Measurements from ENCODE around the gene SLC7A4. TPM values are rescaled to one million over a fixed set of nuclear protein-coding genes. Genes with fewer than 3 reads are reported as not detected.

Gene SLC7A4
- polyA plus RNA-seq, 1 of the 3 experiments (the other 2 are of a cell fraction) = 0.02 TPM

- no peak for TF ChIP-seq PBX3 (IDR thresholded peaks at IDR 0.05)
- TF ChIP-seq, protein P1, sequence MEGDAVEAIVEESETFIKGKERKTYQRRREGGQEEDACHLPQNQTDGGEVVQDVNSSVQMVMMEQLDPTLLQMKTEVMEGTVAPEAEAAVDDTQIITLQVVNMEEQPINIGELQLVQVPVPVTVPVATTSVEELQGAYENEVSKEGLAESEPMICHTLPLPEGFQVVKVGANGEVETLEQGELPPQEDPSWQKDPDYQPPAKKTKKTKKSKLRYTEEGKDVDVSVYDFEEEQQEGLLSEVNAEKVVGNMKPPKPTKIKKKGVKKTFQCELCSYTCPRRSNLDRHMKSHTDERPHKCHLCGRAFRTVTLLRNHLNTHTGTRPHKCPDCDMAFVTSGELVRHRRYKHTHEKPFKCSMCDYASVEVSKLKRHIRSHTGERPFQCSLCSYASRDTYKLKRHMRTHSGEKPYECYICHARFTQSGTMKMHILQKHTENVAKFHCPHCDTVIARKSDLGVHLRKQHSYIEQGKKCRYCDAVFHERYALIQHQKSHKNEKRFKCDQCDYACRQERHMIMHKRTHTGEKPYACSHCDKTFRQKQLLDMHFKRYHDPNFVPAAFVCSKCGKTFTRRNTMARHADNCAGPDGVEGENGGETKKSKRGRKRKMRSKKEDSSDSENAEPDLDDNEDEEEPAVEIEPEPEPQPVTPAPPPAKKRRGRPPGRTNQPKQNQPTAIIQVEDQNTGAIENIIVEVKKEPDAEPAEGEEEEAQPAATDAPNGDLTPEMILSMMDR (IDR thresholded peaks at IDR 0.05) = no peak
- no peak for TF ChIP-seq EZH2phosphoT487 (IDR thresholded peaks at IDR 0.05; ENCODE audit: borderline replicate concordance, low read depth)
- TF ChIP-seq USF2 (IDR thresholded peaks at IDR 0.05; ENCODE audit: borderline replicate concordance, low read depth, low read length) = no peak
- no peak for TF ChIP-seq USF1 (IDR thresholded peaks at IDR 0.05; ENCODE audit: borderline replicate concordance, low read depth)
- TF ChIP-seq YY1 (IDR thresholded peaks at IDR 0.05; ENCODE audit: low read depth) = no peak
- TF ChIP-seq SIN3A (IDR thresholded peaks at IDR 0.05; ENCODE audit: borderline replicate concordance, low read depth, low read length) = no peak
- no peak for TF ChIP-seq TAF1 (IDR thresholded peaks at IDR 0.05; ENCODE audit: borderline replicate concordance, low read depth, low read length)
Observed at GRCh38 chr22:21030621-21031544, 1.5 kb downstream of the SLC7A4 start (continued).

- Histone ChIP-seq H3K27ac (ENCODE audit: low read depth in 2 of 2, low read length in 1 of 2) (no peak overlapping the region), H3K36me3 (replicated peaks in 1 of 2; ENCODE audit: control insufficient read depth in 1 of 2, insufficient read depth in 2 of 2, low read length in 1 of 2) (no peaks in the 10 kb centered on the region), H3K4me3 (ENCODE audit: low read depth in 2 of 2, low read length in 1 of 2) (no peak overlapping the region), H3K4me2 (no peak overlapping the region), H2AFZ (ENCODE audit: low read depth) (no peak overlapping the region), H3K27me3 (ENCODE audit: insufficient read depth) (no peaks in the 10 kb centered on the region), H3K79me2 (ENCODE audit: insufficient read depth) (no peaks in the 10 kb centered on the region), H3K9me2 (no peaks in the 10 kb centered on the region), H3K9me3 (no peaks in the 10 kb centered on the region), H3K9ac (no peak overlapping the region), H4K20me1 (ENCODE audit: insufficient read depth) (no peaks in the 10 kb centered on the region), H3F3A (replicated peaks; ENCODE audit: insufficient read depth) (no peaks in the 10 kb centered on the region), H3K4me1 (ENCODE audit: control insufficient read depth in 1 of 2, insufficient read depth in 2 of 2, low read depth in 1 of 2, low read length in 1 of 2) (peaks cover 0 to 21% of the 10 kb centered on the region in 2 experiments; a peak in 1 of 4 replicates)
- WGBS (ENCODE audit: low lambda C conversion rate) = 63% methylated on average over 15 of the region's 15 CpGs
- no peak for DNase-seq
- CTCF ChIA-PET = no interaction called here
- POLR2A ChIA-PET = interaction anchor here (0.9 kb wide), 1 partner anchor 10 kb away, joined by 4 read pairs; no protein-coding TSS in a partner anchor
- TF ChIP-seq POLR2AphosphoS5 (IDR thresholded peaks at IDR 0.05; ENCODE audit: low read depth, low read length) (no peak), EP300 (IDR thresholded peaks at IDR 0.05; ENCODE audit: borderline replicate concordance in 1 of 2, low read depth in 1 of 2, low read length in 1 of 2) (no peak), GATA2 (CRISPR knock-in tag; IDR thresholded peaks at IDR 0.05) (no peak), MXI1 (IDR thresholded peaks at IDR 0.05; ENCODE audit: low read depth, low read length) (no peak), NRF1 (IDR thresholded peaks at IDR 0.05; ENCODE audit: low read depth, low read length) (no peak), FOXM1 (IDR thresholded peaks at IDR 0.05; ENCODE audit: low read depth) (no peak), SMC3 (IDR thresholded peaks at IDR 0.05; ENCODE audit: low read depth, low read length) (no peak), JUND (IDR thresholded peaks at IDR 0.05) (no peak), CHD2 (IDR thresholded peaks at IDR 0.05; ENCODE audit: low read length, partially characterized antibody) (no peak), EZH2phosphoT487 (IDR thresholded peaks at IDR 0.05; ENCODE audit: borderline replicate concordance, low read depth) (no peak), ELF1 (IDR thresholded peaks at IDR 0.05) (no peak), REST (IDR thresholded peaks at IDR 0.05; ENCODE audit: low read depth, low read length) (no peak), YY1 (IDR thresholded peaks at IDR 0.05; ENCODE audit: low read depth) (no peak), FOSL2 (IDR thresholded peaks at IDR 0.05; ENCODE audit: borderline replicate concordance, low read depth) (no peak)
- TF ChIP-seq, protein P2, sequence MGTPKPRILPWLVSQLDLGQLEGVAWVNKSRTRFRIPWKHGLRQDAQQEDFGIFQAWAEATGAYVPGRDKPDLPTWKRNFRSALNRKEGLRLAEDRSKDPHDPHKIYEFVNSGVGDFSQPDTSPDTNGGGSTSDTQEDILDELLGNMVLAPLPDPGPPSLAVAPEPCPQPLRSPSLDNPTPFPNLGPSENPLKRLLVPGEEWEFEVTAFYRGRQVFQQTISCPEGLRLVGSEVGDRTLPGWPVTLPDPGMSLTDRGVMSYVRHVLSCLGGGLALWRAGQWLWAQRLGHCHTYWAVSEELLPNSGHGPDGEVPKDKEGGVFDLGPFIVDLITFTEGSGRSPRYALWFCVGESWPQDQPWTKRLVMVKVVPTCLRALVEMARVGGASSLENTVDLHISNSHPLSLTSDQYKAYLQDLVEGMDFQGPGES (IDR thresholded peaks at IDR 0.05; ENCODE audit: low read depth, low read length) = no peak
Observed at GRCh38 chr22:21030032-21030431, 2.3 kb downstream of the SLC7A4 start.

Measured in SK-N-SH (cell line).